HG03139 (cell line): ENCODE data around the gene HMGCL.

Experiments used
- ATAC-seq: cut with Tn5 transposase; IDR thresholded peaks from one replicate; pipeline ENCODE4 v1.9.1; 2021; ENCODE audit not compliant: unreplicated experiment

HMGCL gene

GRCh38 chr1:23779826-23780371, 45.3 kb downstream of the HMGCL start:
- no peak for ATAC-seq

DNA sequence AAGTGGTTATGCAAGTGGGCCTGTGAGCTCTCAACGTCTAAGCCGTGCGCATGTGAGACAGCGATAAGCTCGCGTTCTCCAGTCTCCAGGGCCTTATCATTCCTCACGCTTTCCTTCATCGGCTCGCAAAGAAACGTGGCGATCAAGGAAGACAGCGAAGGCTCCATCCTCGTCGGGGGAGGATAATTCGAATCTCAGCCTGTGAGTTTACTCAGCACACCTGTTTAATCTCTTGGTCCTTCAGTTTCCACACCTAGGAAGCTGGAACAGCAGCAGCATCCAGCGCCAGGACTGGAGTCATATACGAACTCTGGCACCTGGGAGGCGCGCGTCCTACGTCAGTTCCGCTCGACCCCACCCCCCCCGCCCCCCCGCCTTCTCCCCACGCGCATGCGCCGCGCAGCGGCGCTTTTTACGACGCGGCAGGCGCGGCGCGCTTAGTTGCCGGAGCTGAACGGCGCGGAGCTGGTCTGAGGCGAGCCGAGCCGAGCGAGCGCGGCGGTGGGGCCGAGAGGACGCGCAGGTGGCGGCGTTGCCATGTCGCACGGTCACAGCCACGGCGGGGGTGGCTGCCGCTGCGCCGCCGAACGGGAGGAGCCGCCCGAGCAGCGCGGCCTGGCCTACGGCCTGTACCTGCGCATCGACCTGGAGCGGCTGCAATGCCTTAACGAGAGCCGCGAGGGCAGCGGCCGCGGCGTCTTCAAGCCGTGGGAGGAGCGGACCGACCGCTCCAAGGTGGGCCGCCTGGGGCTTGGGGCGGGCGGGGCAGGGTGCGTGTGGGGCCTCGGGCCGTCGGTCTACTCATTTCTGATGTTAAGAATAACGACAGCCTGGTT, 47.0 kb downstream of the HMGCL start, which contains the start of gene PITHD1:
PITHD1 (plus strand) TSS at position 440 of the 836 bp plus-strand sequence; CDS start at position 538, 98 bp downstream.
- ATAC-seq = peak; percentile 64

DNA sequence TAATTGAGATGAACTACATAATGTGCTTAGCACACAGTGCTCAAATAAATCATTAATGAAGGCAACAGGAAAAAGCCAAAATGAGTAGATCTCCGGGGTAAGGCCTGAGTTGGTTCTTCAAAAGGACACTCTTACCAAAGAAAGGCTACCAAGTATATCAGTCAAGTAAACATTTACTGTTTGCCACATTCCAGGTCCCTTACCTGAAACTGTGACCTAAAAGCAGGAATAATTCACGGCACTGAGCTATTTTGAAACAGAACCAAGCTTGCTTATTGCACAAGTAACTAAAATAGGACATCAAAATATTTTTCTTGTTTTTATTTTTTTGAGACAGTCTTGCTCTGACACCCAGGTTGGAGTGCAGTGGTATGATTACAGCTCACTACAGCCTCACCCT, 49.0 kb downstream of the HMGCL start:
- ATAC-seq = no peak

- ATAC-seq = no peak
Measured at GRCh38 chr1:23774174-23774880, 50.9 kb downstream of the HMGCL start.

GRCh38 chr1:23772854-23773242, 52.4 kb downstream of the HMGCL start:
- ATAC-seq = no peak

DNA sequence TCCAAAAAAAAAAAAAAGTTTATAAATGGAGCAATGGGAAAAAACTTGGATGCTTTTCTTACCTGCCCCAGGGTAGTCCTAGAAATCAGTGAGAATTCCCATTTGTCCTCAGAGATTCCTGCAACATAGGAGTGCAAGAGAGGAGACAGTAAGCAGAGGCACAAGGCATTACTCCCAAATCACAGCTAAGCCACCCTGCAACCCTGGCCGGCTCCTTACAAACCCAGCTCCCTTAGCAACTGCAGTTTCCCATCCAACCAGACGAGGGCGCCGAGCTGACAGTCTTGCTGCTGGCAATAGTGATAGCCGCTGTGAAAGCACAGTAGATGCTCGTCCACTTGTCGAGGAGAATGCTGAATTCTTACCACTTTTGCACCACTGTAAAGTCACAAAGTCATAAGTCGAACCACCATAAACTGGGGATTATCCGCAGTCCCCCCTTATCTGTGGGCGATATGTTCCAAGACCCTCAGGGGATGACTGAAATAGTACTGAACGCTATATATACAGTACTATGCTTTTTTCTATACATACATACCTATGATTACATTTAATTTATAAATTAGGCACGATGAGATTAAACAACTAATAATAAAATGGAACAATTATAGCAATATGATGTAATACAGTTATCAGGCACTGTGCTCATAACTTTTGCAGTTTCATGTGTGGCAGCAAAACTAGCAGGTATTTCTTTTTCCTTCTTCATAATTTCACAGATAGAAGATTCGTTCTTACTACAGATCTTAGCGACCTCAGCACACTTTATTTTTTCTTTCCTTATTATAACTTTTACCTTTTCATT, 53.0 kb downstream of the HMGCL start:
- ATAC-seq = no peak

- ATAC-seq = no peak
Measured at GRCh38 chr1:23768733-23769132, 56.5 kb downstream of the HMGCL start.

GRCh38 chr1:23763041-23763577, 62.1 kb downstream of the HMGCL start:
- no peak for ATAC-seq

DNA sequence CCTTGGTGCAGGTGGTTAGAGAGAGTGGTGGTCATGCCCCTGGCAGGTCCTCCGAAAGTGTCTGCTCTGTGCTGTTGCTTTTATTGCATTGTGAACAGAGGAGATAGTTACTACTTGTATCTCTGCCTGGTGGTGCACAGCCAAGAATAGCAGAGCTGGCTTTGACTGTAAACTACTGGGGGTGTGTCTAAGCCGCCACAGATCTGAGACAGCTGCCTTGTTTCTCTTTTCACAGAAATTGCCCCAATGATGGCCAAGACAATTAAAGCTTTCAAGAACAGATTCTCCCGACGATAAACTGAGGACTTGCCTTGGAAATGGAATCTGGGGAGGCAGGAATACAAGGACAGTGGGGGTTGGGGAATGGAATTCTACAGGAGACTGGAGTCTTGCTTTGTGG, 66.0 kb downstream of the HMGCL start:
- no peak for ATAC-seq

GRCh38 chr1:23757812-23758211, 67.4 kb downstream of the HMGCL start:
- ATAC-seq = no peak

DNA sequence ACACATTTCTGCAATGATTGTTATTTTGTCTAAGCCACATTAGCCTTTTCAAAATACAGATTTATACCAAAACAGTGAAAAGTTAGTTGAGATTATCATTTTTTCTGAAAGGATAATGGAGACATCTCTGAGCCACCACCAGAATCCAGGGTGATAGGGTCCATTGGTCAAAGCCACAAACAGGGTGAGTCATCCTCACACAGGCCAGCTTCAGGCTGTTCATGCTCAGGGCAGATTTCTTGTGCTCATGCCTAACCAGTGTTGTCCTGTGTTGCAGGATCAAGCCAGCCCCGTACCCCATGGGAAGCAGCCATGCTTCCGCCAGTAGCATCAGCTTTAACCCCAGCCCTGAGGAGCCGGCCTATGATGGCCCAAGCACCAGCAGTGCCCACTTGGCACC, 68.6 kb downstream of the HMGCL start:
- ATAC-seq = no peak

DNA sequence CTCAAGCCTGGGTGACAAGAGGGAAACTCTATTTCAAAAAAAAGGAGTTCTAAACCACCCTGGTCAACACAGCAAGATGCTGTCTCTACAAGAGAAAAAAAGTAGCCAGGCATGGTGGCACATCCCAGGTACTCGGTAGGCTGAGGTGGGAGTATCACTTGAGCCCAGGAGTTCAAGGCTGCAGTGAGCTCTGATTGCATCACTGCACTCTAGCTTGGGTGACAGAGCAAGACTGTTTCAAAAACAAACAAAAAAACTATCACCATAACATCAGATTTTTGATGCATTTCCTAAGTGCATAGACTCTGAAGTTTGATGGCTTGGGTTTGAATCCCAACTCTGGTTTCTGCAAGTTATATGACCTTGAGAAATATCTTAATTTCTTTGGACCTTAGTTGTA, 72.3 kb downstream of the HMGCL start:
- no peak for ATAC-seq
